CD4-positive, alpha-beta T cell treated with Interleukin-1 beta for 1 hour (primary cell): ENCODE measurements around the gene KCNH3.
"Not testable (repeated sequence)": the region's sequence is repeated elsewhere in the genome, so short reads cannot be mapped to it uniquely, and the experiment has no call there.

Experiments used
- DNase-seq, 2 donors: peaks; one replicate each; pipeline ENCODE4 v3.0.0-alpha.2; 2020 to 2022

KCNH3 gene, protein sequence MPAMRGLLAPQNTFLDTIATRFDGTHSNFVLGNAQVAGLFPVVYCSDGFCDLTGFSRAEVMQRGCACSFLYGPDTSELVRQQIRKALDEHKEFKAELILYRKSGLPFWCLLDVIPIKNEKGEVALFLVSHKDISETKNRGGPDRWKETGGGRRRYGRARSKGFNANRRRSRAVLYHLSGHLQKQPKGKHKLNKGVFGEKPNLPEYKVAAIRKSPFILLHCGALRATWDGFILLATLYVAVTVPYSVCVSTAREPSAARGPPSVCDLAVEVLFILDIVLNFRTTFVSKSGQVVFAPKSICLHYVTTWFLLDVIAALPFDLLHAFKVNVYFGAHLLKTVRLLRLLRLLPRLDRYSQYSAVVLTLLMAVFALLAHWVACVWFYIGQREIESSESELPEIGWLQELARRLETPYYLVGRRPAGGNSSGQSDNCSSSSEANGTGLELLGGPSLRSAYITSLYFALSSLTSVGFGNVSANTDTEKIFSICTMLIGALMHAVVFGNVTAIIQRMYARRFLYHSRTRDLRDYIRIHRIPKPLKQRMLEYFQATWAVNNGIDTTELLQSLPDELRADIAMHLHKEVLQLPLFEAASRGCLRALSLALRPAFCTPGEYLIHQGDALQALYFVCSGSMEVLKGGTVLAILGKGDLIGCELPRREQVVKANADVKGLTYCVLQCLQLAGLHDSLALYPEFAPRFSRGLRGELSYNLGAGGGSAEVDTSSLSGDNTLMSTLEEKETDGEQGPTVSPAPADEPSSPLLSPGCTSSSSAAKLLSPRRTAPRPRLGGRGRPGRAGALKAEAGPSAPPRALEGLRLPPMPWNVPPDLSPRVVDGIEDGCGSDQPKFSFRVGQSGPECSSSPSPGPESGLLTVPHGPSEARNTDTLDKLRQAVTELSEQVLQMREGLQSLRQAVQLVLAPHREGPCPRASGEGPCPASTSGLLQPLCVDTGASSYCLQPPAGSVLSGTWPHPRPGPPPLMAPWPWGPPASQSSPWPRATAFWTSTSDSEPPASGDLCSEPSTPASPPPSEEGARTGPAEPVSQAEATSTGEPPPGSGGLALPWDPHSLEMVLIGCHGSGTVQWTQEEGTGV

DNA sequence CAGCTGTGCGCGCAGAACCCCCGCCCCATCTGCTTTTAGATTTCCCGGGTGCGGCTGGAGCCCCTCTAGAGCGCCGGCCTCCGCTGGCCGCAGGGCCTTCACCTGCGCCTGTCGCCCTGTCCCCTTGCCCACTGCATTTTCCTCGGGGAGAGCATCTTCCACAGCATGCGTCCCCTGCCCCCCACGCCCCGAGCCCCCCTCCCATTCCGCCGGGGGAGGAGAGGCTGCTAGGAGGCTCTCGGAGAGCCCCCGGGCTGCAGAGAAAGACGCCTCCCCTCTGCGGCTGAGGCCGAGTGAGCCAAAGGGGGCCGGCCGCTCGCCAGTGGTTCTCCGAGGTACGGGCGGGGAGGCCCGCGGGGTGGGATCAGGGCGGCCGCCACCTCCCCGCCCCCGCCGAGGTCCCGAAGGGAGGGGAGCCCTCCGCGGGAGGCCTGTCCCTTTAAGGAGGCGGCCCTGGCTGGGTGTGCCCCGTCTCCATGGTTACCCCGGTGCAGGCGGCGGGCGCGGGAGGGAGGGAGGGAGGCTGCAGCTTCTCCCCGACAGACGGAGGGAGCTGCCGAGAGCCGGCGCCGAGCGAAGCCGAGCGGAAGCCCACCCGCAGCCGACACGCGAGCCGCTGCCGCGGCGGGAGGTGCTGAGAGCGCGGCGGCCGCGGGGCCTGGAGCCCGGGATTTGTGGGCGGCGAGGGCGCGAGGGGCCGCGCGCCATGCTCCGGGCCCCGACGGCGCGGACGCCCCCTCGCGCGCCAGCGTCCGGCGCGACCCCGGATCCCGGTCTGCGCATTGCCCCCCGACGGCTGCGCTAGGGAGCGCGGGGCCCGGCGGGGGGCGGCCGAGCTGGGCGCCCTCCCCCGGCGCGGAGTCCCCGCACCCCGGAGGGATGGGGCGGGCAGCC is at the start of gene KCNH3:
TSS of gene KCNH3 (plus strand) at position 521 of the 894 bp plus-strand sequence. CDS start 387 bp downstream, outside the sequence.
- peak; percentile 93 for DNase-seq

DNA sequence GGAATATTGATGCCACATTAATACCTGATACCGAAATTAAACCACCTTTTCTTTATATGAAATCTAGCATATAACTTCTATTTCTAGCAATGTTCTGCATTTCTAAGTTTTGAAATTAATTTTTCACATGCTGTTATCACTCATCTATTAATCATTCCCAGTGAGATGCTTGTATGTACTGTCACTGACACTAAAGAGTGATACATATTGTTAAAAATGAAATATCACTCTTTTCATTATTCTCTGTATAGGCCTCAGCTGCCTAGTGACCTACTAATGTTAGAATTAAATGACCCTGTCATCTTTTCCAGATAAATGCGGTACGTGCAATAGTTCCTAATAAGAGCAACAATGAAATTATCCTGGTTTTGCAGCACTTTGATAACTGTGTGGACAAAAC is 49.7 kb upstream of the KCNH3 start:
- DNase-seq: no peak

DNA sequence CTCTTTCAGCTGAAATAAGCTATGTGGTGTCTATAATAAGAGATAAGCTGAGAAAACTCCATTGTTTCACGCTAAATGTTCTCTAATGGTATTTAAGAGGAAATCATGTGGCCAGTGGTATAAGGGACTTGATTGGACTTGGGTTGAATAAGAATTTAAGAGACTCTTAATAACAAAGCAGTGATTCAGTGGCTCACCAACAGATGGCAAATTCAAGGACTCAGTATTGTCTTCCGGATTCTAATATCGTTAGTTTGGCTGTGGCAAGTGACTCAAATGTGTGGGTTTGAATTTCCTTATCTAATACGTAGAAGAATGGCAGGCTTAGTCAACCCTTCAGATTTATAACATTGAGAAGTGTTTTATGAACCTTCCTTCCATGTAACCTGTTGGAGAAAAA is 49.1 kb upstream of the KCNH3 start:
- no peak for DNase-seq

DNA sequence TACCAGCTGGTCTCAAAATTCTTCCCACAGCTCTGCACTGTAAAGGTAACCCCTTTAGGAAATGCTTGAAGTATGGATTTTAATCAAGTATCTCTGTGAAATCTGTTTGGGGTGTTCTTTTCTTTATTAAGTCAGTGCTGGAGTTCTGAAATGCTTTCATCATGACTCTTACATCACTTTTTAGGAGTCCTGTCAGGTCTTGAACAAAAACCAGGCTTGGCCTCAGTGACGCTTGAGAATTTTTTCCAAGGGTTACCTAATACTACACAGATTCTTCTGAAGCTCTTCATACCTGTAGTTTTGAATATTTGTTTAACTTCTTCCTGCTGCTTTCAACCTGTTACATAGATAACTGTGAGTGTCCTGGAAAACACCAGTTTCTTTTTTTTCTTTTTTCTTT is 47.0 kb upstream of the KCNH3 start:
- DNase-seq: no peak

DNA sequence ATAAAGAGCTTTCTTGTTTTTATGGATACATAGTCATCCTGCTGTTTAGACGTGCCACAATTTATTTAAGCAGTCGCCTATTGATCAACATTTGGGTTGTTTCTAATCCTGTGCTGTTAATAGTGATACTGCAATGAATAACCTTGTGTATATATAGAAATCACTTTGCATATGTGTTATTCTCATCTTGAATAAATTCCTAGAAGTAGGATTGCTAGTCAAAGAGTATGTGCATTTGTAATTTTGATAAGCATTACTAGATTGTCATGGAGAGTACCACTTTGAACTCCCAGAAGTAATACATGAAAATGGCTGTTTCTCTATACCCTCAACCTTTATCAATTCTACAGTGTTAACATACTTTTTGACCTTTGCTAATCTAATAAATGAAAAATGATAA is 44.9 kb upstream of the KCNH3 start:
- DNase-seq: no peak

DNA sequence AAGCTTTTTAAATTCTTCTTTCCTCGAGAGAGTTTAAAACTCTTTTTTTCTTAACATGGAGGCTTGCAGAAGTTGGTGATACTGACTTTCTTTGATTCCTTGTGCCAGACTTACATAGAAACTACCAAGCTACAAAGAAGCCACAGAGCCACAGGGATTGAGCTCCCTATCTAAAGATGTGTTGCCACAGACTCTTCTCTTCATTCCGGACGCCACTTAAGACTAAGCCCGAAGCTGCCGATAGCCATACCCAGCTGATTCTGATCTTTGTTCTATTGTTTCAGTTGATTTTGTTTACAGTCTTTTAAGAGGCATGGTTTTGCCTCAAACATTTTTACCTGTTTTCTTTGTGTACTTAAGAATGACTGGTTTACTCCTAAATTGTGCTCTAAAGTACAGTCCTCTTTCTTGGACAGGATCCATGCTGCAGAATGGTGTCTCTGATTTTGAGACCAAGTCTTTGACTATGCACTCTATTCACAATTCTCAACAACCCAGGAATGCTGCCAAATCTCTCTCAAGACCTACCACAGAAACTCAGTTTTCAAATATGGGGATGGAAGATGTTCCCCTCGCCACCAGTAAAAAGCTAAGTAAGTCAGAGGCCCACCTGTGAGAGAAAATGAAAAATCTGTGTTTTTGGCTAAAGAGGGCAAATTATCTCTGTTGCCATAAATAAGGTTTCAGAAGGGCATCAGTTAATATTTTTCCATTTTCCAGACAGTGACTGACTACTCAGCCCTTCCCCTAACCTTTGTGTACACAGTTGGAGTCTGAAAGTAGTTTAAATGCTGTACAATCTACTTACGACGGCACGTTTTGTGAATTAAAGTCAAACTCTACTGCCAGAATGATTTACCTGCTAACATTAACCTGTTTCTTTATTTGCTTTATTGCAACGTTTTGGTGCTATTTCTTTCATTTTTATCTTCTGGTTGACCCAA is 42.1 kb upstream of the KCNH3 start:
- no peak for DNase-seq

DNA sequence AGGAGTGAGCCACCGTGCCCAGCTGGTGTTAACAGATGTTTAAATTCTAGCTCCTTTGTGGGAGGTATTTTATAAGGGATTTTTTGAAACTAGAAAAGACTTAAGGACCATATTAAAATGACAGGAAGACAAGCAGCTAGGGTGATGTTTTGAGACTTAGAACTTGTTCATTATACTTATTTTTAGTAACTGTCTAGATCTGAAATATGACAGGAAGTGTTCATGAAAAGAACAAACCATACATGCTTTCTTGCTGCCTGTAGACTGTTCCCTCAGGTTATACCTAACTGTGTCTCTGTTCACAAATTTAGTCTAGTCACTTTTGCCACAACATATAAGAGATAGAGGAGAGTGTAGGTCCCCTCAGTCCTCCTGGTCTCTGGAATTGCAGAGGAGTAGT is 36.9 kb upstream of the KCNH3 start:
- DNase-seq: no peak

DNA sequence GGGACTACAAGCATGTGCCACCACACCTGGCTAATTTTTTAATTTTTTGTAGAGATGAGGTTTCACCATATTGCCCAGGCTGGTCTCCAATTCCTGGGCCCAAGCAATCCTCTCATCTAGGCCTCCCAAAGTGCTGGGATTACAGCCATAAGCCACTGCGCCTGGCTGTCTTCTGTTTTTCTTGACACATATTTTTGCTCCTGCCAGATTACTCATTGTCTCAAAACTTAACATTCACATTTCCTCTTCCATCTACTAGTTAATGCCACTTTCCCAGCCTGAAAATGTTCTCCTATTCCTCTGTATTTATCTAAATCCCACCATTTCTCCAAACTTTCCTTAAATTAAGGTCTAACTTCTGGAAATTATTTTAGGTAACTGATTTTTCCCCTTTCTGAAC is 36.2 kb upstream of the KCNH3 start:
- no peak for DNase-seq

DNA sequence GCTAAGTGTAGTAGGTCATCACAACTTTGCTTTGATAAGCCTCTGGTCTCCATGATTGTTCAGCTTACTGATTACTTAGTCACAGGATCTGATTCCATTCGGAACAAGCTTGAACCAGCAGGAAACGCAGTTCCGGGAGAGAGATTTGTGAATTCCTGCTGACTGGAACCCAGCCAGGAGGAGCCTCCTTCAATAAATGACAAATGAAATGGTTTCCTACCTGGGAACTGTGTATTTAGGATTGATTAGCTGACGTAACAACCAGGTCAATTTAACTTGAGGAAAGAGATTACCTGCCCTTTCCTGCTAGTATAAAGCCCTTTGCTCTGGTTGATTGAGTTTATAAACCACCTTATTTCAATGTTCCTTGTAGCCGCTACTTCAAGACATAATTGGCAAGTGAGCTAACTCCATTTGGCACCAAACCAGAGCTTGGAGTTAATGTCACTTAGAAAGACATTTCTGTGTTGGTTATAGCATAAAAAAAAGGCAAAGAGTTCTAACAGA is 35.1 kb upstream of the KCNH3 start:
- DNase-seq: no peak

DNA sequence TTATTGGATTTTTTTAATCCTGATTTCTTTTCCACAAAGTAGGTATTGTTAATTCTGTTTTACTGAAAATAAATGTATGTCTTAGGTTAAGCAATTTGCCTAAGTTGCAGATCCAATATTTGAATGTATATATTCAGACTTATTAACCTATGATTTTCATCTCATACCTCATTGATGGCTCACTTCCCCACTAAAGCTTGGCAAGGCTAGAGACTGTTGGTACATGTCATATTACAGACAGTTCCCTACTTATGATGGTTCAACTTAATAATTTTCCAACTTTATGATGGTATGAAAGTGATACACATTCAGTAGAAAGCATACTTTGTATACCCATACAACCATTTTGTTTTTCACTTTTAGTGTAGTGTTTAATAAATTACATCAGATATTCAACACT is 33.2 kb upstream of the KCNH3 start:
- DNase-seq: no peak

DNA sequence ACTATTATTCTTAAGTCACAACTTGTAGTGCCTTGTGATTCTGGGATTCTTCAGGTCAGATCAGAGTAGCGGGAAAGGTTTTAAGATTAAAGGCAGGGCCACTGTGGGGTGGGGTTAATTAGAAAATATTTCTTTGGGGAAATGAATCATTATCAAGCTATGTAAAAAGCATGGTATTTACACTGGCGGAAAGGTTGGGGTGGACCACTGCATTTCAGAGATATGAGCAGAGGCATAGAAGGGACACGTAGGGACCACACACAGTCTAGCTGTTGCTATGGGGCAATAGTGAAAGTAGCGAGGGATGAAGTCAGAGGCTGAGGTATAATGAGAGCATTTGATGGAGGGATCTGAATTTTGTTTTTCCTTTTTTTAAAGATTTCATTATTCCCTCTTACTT is 31.7 kb upstream of the KCNH3 start:
- no peak for DNase-seq

DNA sequence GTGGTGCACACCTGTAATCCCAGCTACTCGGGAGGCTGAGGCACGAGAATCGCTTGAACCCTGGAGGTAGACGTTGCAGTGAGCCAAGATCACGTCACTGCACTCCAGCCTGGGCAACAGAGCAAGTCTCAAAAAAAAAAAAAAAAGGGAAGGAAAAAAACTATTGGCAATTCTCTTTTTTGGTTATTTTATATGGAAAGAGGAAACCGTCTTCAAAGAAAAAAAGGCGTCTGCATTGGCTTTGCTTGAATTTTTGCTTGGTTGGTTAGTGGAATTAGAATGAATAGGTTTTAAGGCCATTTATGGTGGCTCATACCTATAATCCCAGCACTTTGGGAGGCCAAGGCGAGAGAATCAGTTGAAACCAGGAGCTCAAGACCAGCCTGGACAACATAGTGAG is 29.1 kb upstream of the KCNH3 start:
- not testable (repeated sequence) for DNase-seq

DNA sequence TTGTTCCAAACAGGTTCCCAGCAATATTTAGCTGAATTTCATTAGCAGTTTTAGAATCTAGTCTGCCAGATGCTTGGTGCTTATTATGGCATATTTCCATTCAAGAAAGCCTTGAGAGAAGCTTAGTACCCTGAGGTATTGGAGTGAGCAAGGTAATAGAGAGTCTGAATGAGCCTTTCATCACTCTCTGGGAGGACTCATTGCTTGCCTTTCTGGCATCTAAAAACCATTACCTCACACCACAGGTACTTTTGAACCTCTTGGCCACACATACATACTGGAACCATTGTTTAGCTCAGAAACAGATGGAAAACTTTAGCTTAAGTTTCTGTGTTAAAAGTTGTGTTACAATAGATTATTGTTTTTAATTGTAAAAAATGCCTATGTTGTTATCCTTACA is 27.4 kb upstream of the KCNH3 start:
- no peak for DNase-seq

DNA sequence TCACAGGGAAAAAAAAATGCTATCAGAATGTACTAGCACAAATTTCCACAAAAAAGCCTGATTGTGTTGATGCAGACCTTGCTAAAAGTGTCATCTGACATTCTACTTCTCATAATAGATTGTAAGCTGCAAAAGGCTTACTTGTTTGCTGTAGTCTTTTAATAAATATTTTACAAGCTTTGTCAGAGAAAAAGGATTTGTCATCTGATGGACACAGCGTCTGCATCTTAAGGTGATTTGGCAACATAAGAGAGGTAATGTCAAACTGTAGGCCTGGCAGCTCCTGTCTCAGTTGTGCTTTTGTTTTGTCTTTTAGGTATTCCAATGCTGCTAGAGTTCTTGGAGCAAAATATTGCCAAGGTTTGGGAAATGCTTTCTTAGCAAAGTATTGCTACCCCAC is 26.3 kb upstream of the KCNH3 start:
- no peak for DNase-seq

DNA sequence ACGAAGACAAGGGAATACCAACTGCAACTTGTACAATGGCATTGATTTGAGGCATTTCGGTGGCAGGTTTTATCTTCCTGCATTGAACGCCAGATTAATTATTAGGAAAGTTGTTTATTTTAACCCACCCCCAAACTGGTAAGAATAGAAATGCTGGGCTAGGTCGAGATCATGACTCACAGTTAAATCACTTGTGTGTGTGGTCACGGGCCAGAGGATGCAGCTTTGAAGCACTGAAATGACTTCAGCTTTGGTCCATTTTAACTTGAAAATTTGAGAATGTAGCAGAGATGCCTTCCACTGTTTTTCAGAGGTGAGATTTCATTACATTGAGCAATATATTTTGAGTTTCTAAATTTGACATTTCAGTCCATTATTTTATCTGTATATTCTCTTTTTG is 23.6 kb upstream of the KCNH3 start:
- no peak for DNase-seq

DNA sequence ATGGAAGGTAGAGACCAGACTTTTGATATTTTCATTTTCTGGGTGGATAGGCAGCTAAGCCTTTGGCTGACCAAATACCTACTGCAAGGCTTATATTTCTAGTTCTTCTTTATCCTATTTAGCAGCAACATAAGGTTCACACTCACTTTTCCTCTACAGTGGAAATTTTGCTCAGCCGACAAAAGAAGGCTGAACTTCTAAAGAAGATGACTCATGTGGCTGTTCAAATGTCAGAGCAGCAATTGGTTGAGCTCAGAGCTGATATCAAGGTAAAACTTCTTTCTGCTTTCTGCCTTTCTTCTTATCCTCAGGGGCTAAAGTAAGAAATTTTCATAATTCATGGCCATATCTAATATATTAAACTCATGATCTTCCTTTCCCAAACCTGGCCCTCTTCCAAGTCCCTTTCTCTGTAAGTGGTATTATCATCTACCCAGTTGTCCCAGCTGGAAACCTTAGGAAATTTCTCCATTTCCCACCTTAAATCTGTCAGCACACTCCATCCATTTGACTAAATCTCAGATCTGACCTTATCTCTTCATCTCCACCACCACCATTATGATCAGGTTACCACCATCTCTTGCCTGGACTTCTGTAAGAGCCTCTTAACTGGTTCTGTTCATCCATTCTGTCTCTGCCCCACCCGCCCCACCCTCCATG is 19.8 kb upstream of the KCNH3 start:
- no peak for DNase-seq

DNA sequence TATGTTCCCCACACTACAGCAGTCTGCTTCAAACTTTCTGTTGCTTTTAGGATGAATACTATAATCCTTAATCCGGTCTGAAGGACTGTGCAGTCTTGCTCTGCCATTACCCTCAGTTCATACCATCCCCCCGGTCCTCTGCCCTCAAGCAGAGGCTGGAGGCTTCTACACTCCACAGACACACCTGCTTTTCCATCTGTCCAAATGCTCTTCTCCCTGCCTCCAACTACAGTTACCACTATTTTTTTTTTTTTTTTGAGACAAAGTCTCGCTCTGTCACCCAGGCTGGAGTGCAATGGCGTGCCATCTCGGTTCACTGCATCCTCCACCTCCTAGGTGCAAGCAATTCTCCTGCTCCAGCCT is 19.3 kb upstream of the KCNH3 start:
- DNase-seq: no peak

DNA sequence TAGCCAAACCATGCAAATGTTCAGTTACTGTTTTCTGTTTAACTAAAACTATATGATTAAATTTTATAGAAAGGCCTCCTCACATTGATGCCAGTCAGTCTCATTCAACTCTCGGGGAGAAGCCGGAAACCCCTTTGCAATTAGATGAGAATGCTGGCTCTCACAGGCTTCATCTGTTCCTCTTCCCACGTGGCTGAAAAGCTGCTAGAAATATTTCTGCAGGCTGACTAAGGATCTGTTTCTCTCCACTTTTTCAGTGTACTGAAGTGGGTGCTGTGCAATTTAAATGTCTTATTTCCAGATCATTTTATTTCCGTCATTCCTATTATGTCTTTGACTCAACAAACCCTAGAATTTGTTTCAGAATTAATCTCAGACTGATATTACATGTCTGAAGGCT is 17.4 kb upstream of the KCNH3 start:
- DNase-seq: no peak

DNA sequence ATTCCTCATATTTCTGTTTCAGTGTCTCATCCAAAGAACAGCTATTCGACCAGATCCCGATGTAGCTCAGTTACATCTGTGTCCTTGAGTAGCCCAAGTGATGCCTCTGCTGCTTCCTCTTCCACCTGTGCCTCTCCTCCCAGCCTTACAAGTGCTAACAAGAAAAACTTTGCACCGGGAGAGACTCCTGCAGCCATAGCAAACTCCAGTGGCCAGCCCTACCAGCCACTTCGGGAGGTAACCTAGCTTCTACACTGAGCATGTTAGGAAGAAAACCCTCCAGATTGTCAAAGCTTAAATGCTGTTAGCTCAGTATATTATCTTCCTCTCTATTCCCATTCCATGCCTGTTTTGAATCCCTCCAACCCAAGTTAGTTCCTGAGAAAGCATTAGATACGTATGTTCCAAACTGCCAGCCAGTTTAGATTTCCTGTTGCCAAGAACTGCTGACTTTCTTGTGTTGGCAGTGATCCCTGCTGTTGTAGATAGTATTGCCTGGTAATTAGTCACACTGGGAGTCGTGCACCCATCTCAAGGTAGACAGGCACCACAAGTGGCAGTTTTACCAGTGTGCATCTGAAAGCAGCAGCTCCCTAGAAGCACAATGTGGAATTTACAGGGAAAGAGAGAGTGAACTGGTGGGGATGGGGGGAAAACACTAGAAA is 14.0 kb upstream of the KCNH3 start:
- no peak for DNase-seq

DNA sequence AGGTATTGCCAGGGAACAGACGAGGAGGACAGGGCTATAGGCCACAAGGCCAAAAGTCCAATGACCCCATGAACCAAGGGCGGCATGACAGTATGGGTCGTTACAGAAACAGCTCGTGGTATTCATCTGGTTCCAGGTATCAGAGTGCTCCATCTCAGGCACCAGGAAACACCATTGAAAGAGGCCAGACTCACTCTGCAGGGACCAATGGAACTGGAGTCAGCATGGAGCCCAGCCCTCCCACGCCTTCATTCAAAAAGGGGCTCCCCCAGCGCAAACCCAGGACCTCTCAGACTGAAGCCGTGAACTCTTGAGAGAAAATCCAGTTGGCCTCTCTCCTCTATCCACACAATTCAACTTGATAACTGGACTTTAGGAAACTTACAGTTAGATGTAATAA is 12.9 kb upstream of the KCNH3 start:
- no peak for DNase-seq
